Loucy (cell line): ENCODE measurements around the gene IP6K2.
"Not testable (repeated sequence)": the region's sequence is repeated elsewhere in the genome, so short reads cannot be mapped to it uniquely, and the experiment has no call there.

ENCODE experiments used
- H2AFZ ChIP-seq: fragments of 200-600 bp; sonication (generic); 2 replicates; pipeline ENCODE4 v1.6.0; 2016; ENCODE audit warnings: antibody characterized with exemption, mild to moderate bottlenecking, low read length, moderate library complexity
- H3F3A ChIP-seq: fragments of 200-600 bp; 2 replicates; pipeline ENCODE4 v1.6.0; 2016; ENCODE audit warnings: antibody characterized with exemption, low read depth, mild to moderate bottlenecking
- H3K27me3 ChIP-seq: fragments of 200-600 bp; sonication (generic); 2 replicates; pipeline ENCODE4 v1.6.1; 2014; ENCODE audit warnings: low read length, mild to moderate bottlenecking; ENCODE audit not compliant: insufficient read depth, poor library complexity, severe bottlenecking
- H3K36me3 ChIP-seq: fragments of 200-600 bp; sonication (generic); 2 replicates; pipeline ENCODE4 v1.6.1; 2016; ENCODE audit warnings: low read length; ENCODE audit not compliant: insufficient read depth
- H3K4me1 ChIP-seq: fragments of 200-600 bp; sonication (generic); 2 replicates; pipeline ENCODE4 v1.5.1; 2014; ENCODE audit warnings: low read length, mild to moderate bottlenecking; ENCODE audit not compliant: insufficient read depth, poor library complexity, severe bottlenecking
- H3K4me2 ChIP-seq: fragments of 200-600 bp; sonication (generic); 2 replicates; pipeline ENCODE4 v1.6.0; 2014; ENCODE audit warnings: antibody characterized with exemption, low read length, low read depth, mild to moderate bottlenecking; ENCODE audit not compliant: poor library complexity, severe bottlenecking
- H3K4me3 ChIP-seq: fragments of 200-600 bp; sonication (generic); 2 replicates; pipeline ENCODE4 v1.5.1; 2014; ENCODE audit warnings: low read length, mild to moderate bottlenecking, mixed read lengths; ENCODE audit not compliant: poor library complexity, severe bottlenecking
- H3K79me2 ChIP-seq: fragments of 200-600 bp; sonication (generic); 2 replicates; pipeline ENCODE4 v1.6.1; 2014; ENCODE audit warnings: low read length; ENCODE audit not compliant: insufficient read depth
- H3K9ac ChIP-seq: fragments of 200-600 bp; sonication (generic); 2 replicates; pipeline ENCODE4 v1.6.0; 2014; ENCODE audit warnings: mild to moderate bottlenecking, low read depth, low read length, moderate library complexity; ENCODE audit not compliant: poor library complexity, severe bottlenecking
- H3K9me2 ChIP-seq: fragments of 200-600 bp; sonication (generic); replicated peaks from 2 replicates; pipeline ENCODE4 v1.6.1; 2016; ENCODE audit warnings: low read depth, low read length, mixed read lengths
- H3K9me3 ChIP-seq: fragments of 200-600 bp; sonication (generic); 2 replicates; pipeline ENCODE4 v1.6.1; 2014; ENCODE audit warnings: mild to moderate bottlenecking, antibody characterized with exemption, low read length, low read depth; ENCODE audit not compliant: insufficient read depth
- H4K20me1 ChIP-seq: fragments of 200-600 bp; sonication (generic); 2 replicates; pipeline ENCODE4 v1.6.0; 2014; ENCODE audit warnings: antibody characterized with exemption, low read length, mild to moderate bottlenecking; ENCODE audit not compliant: insufficient read depth, poor library complexity, severe bottlenecking
- CTCF ChIP-seq: fragments of 200-600 bp; sonication (generic); conservative IDR thresholded peaks from 2 replicates; pipeline ENCODE4 v1.5.1; 2014; ENCODE audit warnings: mild to moderate bottlenecking, antibody characterized with exemption, low read length
- EZH2phosphoT487 ChIP-seq: fragments of 200-600 bp; IDR thresholded peaks from 2 replicates; pipeline ENCODE4 v1.6.1; 2018; ENCODE audit warnings: antibody characterized with exemption, mild to moderate bottlenecking, moderate library complexity, borderline replicate concordance

Gene IP6K2

GRCh38 chr3:48743773-48744172, 26.8 kb upstream of the IP6K2 start:
- no peak overlapping the region for H3K4me2 ChIP-seq
- no peaks in the 10 kb centered on the region for H3K9me2 ChIP-seq
- no peaks in the 10 kb centered on the region for H3K27me3 ChIP-seq
- no peak overlapping the region for H2AFZ ChIP-seq
- H4K20me1 ChIP-seq, result no peaks in the 10 kb centered on the region
- H3K9me3 ChIP-seq, result no peaks in the 10 kb centered on the region
- no peaks in the 10 kb centered on the region for H3K36me3 ChIP-seq
- no peak overlapping the region for H3K9ac ChIP-seq
- TF ChIP-seq CTCF, result no peak
- no peak for TF ChIP-seq EZH2phosphoT487
- no peaks in the 10 kb centered on the region for H3K79me2 ChIP-seq
- H3K4me3 ChIP-seq, result no peak overlapping the region
- H3F3A ChIP-seq, result no peaks in the 10 kb centered on the region
- no peaks in the 10 kb centered on the region for H3K4me1 ChIP-seq

GRCh38 chr3:48741226-48741625, 24.2 kb upstream of the IP6K2 start:
- H3K9me2 ChIP-seq, H3K27me3 ChIP-seq, H3K4me1 ChIP-seq, H3F3A ChIP-seq, H2AFZ ChIP-seq, H3K36me3 ChIP-seq, H3K79me2 ChIP-seq, H3K9me3 ChIP-seq, H3K9ac ChIP-seq, H3K4me3 ChIP-seq, H4K20me1 ChIP-seq, H3K4me2 ChIP-seq: not testable (repeated sequence)

- Histone ChIP-seq H3K27me3 (no peaks in the 10 kb centered on the region), H3K4me2 (no peak overlapping the region), H3F3A (no peaks in the 10 kb centered on the region), H3K36me3 (no peaks in the 10 kb centered on the region), H3K4me1 (no peaks in the 10 kb centered on the region), H3K79me2 (no peaks in the 10 kb centered on the region), H3K9me2 (no peaks in the 10 kb centered on the region), H3K9ac (no peak overlapping the region), H4K20me1 (no peaks in the 10 kb centered on the region), H3K4me3 (no peak overlapping the region), H2AFZ (no peak overlapping the region), H3K9me3 (no peaks in the 10 kb centered on the region)
- TF ChIP-seq CTCF (peak; percentile 71), EZH2phosphoT487 (no peak)
These were observed 23.2 kb upstream of the IP6K2 start for GRCh38 chr3:48739955-48740823.

GRCh38 chr3:48739617-48739954, 22.6 kb upstream of the IP6K2 start:
- Histone ChIP-seq H3K9ac (no peak overlapping the region), H2AFZ (no peak overlapping the region), H3K36me3 (no peaks in the 10 kb centered on the region), H3K4me2 (no peak overlapping the region), H3K27me3 (no peaks in the 10 kb centered on the region), H3K4me1 (no peaks in the 10 kb centered on the region), H3K9me3 (no peaks in the 10 kb centered on the region), H3F3A (no peaks in the 10 kb centered on the region), H3K9me2 (no peaks in the 10 kb centered on the region), H3K4me3 (no peak overlapping the region), H4K20me1 (no peaks in the 10 kb centered on the region), H3K79me2 (no peaks in the 10 kb centered on the region)
- TF ChIP-seq EZH2phosphoT487, result no peak
- TF ChIP-seq CTCF, result no peak
